Measurements from ENCODE around the gene RPRD1B. TPM values are rescaled to one million over a fixed set of nuclear protein-coding genes. Genes with fewer than 3 reads are reported as not detected.

RPRD1B gene
- total and polyA plus RNA-seq, 2 of the 13 experiments (the other 11 are each of a cell fraction or from before 2014, with no cell fraction given): 31.1 to 41.5 TPM

- TF ChIP-seq ZBTB33 (CRISPR knock-in tag; IDR thresholded peaks at IDR 0.05): 0 out of 2 replicates have a peak, but pooled peaks have one; percentile 4
- TF ChIP-seq CAMTA2 (CRISPR knock-in tag; IDR thresholded peaks at IDR 0.05; ENCODE audit: borderline replicate concordance): no peak
- TF ChIP-seq SUZ12 (IDR thresholded peaks at IDR 0.05; ENCODE audit: low read depth, low read length): no peak
- peak; percentile 36; the same call in 1 of the 2 replicates for TF ChIP-seq REPIN1 (CRISPR knock-in tag; IDR thresholded peaks at IDR 0.05; ENCODE audit: borderline replicate concordance, low read depth)
- no peak for TF ChIP-seq ZNF333 (CRISPR knock-in tag; IDR thresholded peaks at IDR 0.05; ENCODE audit: borderline replicate concordance)
- TF ChIP-seq ATF4 (CRISPR knock-in tag; IDR thresholded peaks at IDR 0.05): no peak
- no peak for TF ChIP-seq ZBTB10 (CRISPR knock-in tag; IDR thresholded peaks at IDR 0.05; ENCODE audit: borderline replicate concordance)
- TF ChIP-seq ZNF337 (CRISPR knock-in tag; IDR thresholded peaks at IDR 0.05; ENCODE audit: borderline replicate concordance, low read depth): no peak
- TF ChIP-seq RORA (CRISPR knock-in tag; IDR thresholded peaks at IDR 0.05): no peak
- no peak for TF ChIP-seq RFX3 (CRISPR knock-in tag; IDR thresholded peaks at IDR 0.05)
- no peak for TF ChIP-seq IKZF4 (CRISPR knock-in tag; IDR thresholded peaks at IDR 0.05; ENCODE audit: borderline replicate concordance, low read depth, not compliant biosample characterization)
- no peak; the same call in 1 of the 2 replicates for TF ChIP-seq REXO4 (CRISPR knock-in tag; IDR thresholded peaks at IDR 0.05; ENCODE audit: borderline replicate concordance)
- no peak for TF ChIP-seq FOXK1 (CRISPR knock-in tag; IDR thresholded peaks at IDR 0.05; ENCODE audit: borderline replicate concordance, low read depth)
- no peak; the same call in 1 of the 2 replicates for TF ChIP-seq ZNF256 (CRISPR knock-in tag; conservative IDR thresholded peaks at IDR 0.05)
- no peak for TF ChIP-seq KAT8 (CRISPR knock-in tag; IDR thresholded peaks at IDR 0.05)
- TF ChIP-seq ZBTB42 (CRISPR knock-in tag; IDR thresholded peaks at IDR 0.05): peak; percentile 49; the same call in 1 of the 2 replicates
- no peak for TF ChIP-seq SP2 (CRISPR knock-in tag; IDR thresholded peaks at IDR 0.05)
- no peak for TF ChIP-seq ZBTB2 (CRISPR knock-in tag; IDR thresholded peaks at IDR 0.05; ENCODE audit: low read depth)
- no peak for TF ChIP-seq SP1 (IDR thresholded peaks at IDR 0.05)
- TF ChIP-seq SP1 (CRISPR knock-in tag; IDR thresholded peaks at IDR 0.05): no peak
- no peak for TF ChIP-seq MED8 (CRISPR knock-in tag; IDR thresholded peaks at IDR 0.05; ENCODE audit: insufficient replicate concordance)
- TF ChIP-seq SMARCC2 (IDR thresholded peaks at IDR 0.05): no peak
- peak; percentile 30; the same call in 1 of the 2 replicates for TF ChIP-seq SNAPC5 (CRISPR knock-in tag; IDR thresholded peaks at IDR 0.05; ENCODE audit: borderline replicate concordance)
- no peak for TF ChIP-seq ZNF746 (CRISPR knock-in tag; IDR thresholded peaks at IDR 0.05)
Observed at GRCh38 chr20:38034108-38034649, 633 bp downstream of the RPRD1B start (continued).
